PC-3 (cell line): ENCODE data around the gene DLG4.

Source experiments
- CTCF ChIP-seq: fragments of 300-600 bp; sonication (generic); conservative IDR thresholded peaks from 2 replicates; pipeline ENCODE4 v1.5.1; 2017; ENCODE audit warnings: antibody characterized with exemption, low read depth, mild to moderate bottlenecking, low read length
- EZH2 ChIP-seq: fragments of 300-600 bp; sonication (generic); IDR thresholded peaks from one replicate; pipeline ENCODE4 v1.6.1; 2017; ENCODE audit warnings: antibody characterized with exemption, mild to moderate bottlenecking, low read length; ENCODE audit not compliant: unreplicated experiment
- EZH2phosphoT487 ChIP-seq: fragments of 300-600 bp; sonication (generic); IDR thresholded peaks from 2 replicates; pipeline ENCODE4 v1.6.1; 2018; ENCODE audit warnings: mild to moderate bottlenecking, antibody characterized with exemption, low read length, borderline replicate concordance

- TF ChIP-seq CTCF, result no peak
- TF ChIP-seq EZH2, result no peak
- TF ChIP-seq EZH2phosphoT487, result no peak
Observed at GRCh38 chr17:7235693-7236665, 16.3 kb upstream of the DLG4 start.
